Endometrial microvascular endothelial cells (primary cell): ENCODE measurements around the gene TRIM72. TPM values are rescaled to one million over a fixed set of nuclear protein-coding genes. Genes with fewer than 3 reads are reported as not detected.
"Not testable (repeated sequence)": the region's sequence is repeated elsewhere in the genome, so short reads cannot be mapped to it uniquely, and the experiment has no call there.

Source experiments
- in situ Hi-C: cut with HindIII; loops from 2 replicates; pipeline ENCODE4 v1.10.0; 2017; ENCODE audit warnings: low sequenced_read_pairs, low pct_unique_long_range_greater_than_20kb; ENCODE audit errors: inconsistent ontology term
- total RNA-seq: library from RNA; depleted of rRNA; stranded (reverse); fragments of >200 nt; gene quantifications from one replicate; pipeline ENCODE4 v1.2.3, GENCODE V29; 2015; ENCODE audit errors: inconsistent ontology term

TRIM72 gene
- total RNA-seq, 1 donor from 2014 or later, result not detected

DNA sequence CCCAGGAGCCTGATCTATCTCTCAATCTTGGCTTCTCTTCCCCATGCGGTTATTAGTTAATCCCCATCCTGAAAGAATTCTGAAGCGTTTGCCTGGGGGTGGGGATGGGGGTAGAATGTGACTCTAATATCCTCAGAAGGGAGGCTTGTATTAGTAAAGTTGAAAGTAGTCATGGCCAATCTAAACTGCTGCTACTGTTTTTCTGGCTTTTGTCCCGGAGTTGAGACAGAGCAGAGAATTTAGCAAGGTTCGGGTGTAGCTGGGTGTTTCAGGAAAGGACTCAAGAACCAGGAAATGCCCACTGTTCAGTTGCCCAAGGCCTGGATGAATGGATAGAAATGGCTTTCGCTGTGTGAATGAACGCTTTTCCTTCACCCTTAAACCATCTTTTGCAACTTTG, 28.3 kb downstream of the TRIM72 start:
- in situ Hi-C loops, result no loop called here

DNA sequence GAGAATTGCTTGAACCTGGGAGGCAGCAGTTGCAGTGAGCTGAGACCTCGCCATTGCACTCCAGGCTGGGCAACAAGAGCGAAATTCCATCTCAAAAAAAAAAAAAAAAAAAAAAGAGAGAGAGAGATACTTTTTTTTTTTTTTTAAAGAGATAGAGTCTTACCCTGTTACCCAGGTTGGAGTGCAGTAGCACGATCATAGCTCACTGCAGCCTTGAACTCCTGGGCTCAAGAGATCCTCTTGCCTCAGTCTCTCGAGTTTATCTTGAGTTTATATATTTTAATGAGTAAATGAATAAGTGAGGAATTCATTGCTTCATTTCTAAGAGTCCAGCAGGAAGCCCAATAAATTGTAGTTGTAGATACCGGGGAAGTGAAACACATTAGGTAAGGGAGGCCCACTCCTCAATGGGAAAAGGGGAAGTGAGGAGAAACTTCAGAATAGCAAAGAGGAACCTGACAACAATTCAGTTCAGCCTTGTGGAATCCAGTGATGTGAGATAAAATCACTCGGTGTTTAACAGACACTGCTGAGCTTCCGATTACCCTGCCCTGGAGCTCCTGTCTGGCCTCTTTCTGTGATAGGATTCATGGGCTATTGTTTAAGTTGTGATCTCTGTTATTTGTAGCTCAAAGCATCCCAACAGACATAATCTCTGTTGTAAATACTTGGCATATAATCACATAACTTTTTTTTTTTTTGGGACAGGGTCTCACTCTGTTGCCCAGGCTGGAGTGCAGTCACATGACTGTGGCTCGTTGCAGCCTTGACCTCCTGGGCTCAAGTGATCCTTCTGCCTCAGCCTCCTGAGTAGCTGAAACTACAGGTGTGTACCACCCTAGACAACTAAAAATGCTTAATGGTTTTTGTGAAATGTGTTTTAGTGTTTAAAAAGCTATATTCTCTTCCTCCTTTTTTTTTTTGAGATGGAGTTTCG, 30.1 kb downstream of the TRIM72 start:
- in situ Hi-C loops, result no loop called here

GRCh38 chr16:31245598-31245997, 31.7 kb downstream of the TRIM72 start:
- in situ Hi-C loops, result not testable (repeated sequence)

- in situ Hi-C loops, result no loop called here
These were observed 32.4 kb downstream of the TRIM72 start for GRCh38 chr16:31246296-31246695.

- in situ Hi-C loops, result no loop called here
These were observed 34.4 kb downstream of the TRIM72 start for GRCh38 chr16:31248344-31248743.

GRCh38 chr16:31250782-31251384, 37.0 kb downstream of the TRIM72 start:
- in situ Hi-C loops, result no loop called here

DNA sequence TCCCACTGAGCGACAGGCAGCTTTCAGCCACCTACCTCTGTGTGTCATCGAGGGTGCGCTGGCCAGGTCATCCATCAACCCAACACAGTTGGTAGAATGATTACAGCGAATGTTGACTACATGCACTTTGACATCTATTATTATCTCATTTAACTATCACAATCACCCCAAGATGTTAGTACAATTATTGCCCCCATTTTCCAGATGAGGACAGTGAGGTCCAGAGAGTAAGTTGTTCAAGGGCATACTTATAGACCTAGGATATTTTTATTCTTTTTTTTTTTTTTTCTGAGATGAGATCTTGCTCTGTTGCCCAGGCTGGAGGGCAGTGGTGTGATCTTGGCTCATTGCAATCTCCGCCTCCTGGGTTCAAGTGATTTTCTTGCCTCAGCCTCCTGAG, 37.5 kb downstream of the TRIM72 start:
- in situ Hi-C loops, result no loop called here

- in situ Hi-C loops, result no loop called here
These were observed 39.7 kb downstream of the TRIM72 start for GRCh38 chr16:31253642-31254045.

- in situ Hi-C loops, result no loop called here
These were observed 42.5 kb downstream of the TRIM72 start for GRCh38 chr16:31256466-31256865.

DNA sequence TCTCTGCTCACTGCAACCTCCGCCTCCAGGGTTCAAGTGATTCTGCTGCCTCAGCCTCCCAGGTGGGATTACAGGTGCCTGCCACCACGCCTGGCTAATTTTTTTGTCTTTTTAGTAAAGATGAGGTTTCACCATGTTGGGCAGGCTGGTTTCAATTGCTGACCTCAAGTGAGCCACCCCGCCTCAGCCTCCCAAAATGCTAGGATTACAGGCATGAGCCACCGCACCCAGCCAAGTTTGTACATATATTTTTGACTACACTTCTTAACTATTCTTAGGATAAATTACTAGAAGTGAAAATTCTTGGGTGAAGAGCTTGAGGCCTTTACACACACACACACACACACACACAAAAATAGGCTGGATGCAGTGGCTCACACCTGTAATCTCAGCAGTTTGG, 44.4 kb downstream of the TRIM72 start:
- in situ Hi-C loops, result no loop called here

DNA sequence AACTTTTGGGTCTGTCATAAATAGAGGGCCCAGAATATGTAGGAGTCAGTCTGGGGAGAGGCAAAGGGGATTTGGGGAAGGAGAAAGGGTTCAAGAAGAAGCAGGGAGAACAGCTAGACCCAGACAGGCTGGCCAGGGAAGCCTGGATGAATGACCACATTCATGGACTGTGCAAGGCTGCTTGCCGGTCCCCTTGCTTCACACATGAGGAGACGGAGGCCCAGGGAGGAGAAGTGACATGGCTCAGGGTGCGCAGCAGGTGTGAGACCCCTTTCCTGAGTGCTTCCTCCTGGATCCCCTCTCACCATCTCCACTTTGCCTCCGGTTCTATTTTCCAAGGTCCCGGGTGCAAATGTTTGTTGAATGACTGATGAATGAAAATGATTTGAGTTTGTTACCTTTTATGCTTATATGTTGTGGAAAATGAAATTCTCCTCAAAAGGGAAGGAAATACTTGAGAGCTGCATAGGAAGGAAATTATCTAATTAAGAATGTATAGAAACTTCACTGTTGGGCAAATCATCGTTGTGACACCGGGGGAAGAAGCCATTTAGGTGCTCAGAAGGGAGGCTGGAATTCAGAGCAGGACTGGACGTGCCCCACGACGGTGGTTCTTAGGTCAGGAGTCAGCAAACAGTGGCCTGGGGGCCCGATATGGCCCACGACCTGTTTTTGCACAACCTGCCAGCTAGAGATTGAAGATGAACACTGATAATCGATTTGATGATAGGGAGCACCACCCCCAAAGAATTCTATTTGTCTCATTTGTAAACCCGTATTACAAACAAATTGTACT, 46.4 kb downstream of the TRIM72 start:
- in situ Hi-C loops, result no loop called here

DNA sequence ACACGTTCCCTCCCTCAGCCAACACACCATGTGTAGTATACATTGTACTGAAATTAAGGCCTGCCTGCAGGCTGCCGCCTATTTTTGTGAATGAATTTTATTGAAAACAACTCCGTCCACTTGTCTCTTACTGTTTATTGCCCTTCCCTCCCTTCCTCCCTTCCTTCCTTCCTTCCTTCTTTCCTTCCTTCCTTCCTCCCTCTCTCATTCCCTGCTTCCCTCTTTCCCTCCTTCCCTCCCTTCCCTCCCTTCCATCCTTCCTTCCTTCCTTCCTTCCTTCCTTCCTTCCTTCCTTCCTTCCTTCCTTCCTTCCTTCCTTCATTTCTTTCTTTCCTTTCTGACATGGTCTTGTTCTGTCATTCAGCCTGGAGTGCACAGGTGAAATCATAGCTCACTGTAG, 48.2 kb downstream of the TRIM72 start:
- in situ Hi-C loops, result no loop called here

DNA sequence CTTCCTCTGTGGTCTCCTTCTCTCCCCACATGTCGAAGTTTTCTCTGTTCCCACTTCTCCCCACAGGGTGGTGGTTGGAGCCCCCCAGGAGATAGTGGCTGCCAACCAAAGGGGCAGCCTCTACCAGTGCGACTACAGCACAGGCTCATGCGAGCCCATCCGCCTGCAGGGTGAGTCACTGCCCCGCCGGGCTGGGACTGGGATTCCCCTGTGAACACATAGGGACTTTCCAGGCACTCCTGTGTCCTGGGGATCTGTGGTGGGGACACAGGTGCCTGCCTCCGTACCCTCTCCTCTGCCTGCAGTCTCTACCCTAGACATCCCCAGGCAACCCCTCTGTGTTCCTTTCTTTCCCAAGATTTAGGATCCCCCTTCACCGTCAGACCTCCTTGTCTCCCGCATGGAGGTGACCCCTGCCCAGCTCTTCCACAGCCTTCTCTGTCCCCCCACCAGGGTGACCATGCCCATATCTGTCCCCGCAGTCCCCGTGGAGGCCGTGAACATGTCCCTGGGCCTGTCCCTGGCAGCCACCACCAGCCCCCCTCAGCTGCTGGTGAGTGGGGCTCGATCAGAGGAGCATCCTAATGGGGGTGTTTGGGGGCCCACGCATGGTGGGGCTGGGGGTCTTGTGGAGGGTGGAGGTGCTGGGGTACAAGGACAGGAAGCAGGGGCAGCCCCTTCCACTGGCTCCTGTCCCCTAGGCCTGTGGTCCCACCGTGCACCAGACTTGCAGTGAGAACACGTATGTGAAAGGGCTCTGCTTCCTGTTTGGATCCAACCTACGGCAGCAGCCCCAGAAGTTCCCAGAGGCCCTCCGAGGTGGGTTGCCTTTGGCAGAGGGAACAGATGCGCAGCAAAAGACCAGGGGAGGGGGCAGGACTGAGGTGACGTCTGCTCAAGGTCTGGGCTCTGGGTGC, 51.7 kb downstream of the TRIM72 start:
- in situ Hi-C loops, result no loop called here

- in situ Hi-C loops, result no loop called here
These were observed 53.6 kb downstream of the TRIM72 start for GRCh38 chr16:31267332-31268032.

DNA sequence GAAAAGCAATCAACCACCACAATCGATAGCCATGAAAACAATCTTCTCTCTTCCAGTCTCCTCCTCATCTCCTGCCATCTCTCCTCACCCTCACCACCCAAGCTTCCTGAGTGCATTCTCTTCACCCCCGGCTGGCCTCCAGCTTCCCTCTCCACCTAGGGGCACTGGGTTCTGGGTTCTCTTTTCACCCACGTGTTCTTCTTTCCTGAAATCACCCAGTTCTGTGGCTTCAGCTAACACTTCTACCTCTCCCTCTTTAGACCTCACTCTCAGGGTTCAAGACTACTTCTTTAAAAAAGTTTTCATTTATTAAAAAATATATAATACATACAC, 54.1 kb downstream of the TRIM72 start:
- in situ Hi-C loops, result no loop called here

GRCh38 chr16:31268891-31269290, 55.0 kb downstream of the TRIM72 start:
- in situ Hi-C loops, result no loop called here

DNA sequence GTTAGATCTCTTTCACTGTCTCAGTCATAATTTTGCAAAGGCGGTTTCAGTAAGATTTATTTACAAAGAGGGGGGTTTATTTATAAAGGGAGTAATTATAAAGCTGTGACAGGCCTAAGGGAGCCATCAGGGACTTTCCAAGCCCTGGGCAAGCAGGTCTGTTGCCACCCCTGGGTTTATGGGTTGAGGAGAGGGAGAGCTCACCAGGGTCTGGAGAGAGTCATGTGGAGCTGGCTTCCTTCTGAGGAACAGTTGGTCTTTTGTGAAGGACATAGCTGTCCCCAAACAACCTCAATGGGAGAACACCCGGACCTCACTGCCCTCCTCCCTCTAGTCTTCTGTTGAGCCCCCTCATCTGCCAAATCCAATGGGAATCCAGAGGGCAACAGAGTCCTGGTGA, 55.6 kb downstream of the TRIM72 start:
- in situ Hi-C loops, result no loop called here

GRCh38 chr16:31269973-31270372, 56.1 kb downstream of the TRIM72 start:
- in situ Hi-C loops, result not testable (repeated sequence)
